Kidney capillary endothelial cell (primary cell): Measurements from ENCODE around the gene LPIN1.
"Not testable (repeated sequence)": the region's sequence is repeated elsewhere in the genome, so short reads cannot be mapped to it uniquely, and the experiment has no call there.

ENCODE experiments used
- DNase-seq: peaks from one replicate; pipeline ENCODE4 v3.0.0-alpha.2; 2018; ENCODE audit warnings: low spot score

The LPIN1 gene

GRCh38 chr2:11811036-11811654 is 64.7 kb downstream of the LPIN1 start:
- DNase-seq: no peak

- no peak for DNase-seq
Measured at GRCh38 chr2:11812466-11813248, 66.2 kb downstream of the LPIN1 start.

GRCh38 chr2:11813345-11813744 is 66.9 kb downstream of the LPIN1 start:
- not testable (repeated sequence) for DNase-seq

- DNase-seq: no peak
Measured at GRCh38 chr2:11813951-11814350, 67.5 kb downstream of the LPIN1 start.

DNA sequence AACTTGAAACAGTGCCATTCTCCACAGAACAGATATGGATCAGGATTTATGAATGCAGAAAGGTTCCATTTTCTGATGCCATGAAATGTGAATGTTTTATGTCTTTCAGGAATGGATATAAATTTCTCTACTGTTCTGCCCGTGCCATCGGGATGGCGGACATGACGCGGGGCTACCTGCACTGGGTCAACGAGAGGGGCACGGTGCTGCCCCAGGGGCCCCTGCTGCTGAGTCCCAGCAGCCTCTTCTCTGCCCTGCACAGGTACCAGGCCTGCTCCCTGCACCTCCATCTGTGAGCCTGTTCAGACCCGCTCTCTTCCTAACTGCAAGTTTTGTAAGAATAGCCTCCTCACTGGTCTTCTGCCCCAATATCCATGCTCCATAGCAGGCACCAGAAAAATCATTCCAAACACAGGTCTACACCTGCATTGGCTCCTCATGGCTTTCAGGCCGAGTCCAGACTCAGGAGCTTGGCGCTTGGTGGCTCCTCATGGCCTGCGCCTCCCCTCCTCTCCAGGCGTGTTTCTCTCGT is 68.6 kb downstream of the LPIN1 start:
- DNase-seq: no peak

DNA sequence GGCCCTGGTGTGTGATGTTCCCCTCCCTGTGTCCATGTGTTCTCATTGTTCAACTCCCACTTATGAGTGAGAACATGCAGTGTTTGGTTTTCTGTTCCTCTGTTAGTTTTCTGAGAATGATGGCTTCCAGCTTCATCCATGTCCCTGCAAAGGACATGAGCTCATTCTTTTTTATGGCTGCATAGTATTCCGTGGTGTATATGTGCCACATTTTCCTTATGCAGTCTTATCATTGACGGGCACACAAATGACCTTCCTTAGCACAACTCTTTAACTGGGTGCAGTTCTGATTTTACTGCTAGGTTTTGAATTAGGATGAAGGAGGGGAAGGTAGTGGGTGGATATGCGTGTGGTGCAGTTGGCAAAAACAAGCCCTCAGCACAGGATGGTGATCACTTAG is 70.5 kb downstream of the LPIN1 start:
- not testable (repeated sequence) for DNase-seq

DNA sequence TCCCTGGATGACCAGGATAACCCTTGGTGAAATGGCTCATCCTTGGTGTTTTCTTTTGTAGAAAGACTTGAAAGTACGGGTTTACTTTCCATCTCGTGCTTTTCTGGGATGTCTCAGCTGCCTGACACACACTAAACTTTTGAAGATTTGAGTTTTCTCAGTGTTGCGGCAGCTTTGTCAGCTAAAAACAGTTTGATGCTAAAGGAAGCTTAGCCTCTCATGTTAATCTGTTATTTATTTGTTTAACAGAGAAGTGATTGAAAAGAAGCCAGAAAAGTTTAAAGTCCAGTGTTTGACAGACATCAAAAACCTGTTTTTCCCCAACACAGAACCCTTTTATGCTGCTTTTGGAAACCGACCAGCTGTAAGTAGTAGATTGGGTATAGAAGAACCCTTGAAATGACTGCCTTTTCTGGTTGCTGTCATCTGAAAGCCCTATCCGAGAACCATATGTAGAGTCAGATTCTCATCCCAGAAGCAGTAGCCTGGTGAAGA is 72.8 kb downstream of the LPIN1 start:
- no peak for DNase-seq

GRCh38 chr2:11820650-11821049 is 74.2 kb downstream of the LPIN1 start:
- DNase-seq: no peak

GRCh38 chr2:11821705-11822104 is 75.3 kb downstream of the LPIN1 start:
- no peak for DNase-seq

- not testable (repeated sequence) for DNase-seq
Measured at GRCh38 chr2:11822359-11822745, 75.9 kb downstream of the LPIN1 start.

- no peak for DNase-seq
Measured at GRCh38 chr2:11822746-11823451, 76.5 kb downstream of the LPIN1 start.

DNA sequence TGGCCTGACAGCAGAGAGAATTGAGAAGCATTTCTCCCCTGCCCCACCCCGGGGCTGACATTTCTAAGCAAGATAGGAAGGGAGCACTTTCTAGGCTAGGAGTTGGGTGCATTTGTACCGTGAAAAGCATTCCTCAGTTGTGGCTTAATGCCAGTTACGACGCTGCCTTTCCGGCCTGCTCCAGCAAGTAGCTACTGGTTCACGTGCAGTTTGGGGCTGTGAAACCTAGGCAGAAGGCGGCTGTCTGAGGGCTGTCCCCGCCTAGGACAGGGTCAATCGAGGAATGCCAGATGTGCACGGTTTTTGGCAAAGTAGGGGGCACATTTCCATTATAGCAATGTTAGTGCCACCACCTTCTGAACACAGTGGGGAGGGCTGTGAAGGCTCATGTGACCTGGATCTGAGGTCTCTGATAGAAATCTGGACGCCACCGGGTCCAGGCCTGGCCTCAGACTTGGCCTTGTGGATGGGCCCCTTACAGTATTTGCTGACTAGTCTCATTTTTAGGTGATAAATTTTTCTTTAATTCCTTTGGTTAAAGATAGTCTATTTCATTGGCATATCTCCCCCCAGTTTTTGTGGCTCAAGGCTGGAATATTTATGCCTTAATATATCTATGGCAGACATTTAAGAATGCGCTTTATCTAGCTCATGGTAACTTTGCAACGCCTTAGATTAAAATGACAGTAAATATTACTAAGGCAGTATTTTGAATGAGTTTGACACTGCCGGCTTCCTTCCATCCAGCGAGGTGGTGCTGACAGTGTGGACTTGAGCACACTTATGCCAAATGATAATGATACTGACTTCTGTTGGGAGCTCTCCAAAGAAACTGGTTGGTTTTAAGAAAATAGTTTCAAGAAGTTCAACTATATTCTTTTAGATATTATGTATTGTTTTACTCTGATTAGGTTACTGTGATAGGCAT is 78.7 kb downstream of the LPIN1 start:
- DNase-seq: no peak

DNA sequence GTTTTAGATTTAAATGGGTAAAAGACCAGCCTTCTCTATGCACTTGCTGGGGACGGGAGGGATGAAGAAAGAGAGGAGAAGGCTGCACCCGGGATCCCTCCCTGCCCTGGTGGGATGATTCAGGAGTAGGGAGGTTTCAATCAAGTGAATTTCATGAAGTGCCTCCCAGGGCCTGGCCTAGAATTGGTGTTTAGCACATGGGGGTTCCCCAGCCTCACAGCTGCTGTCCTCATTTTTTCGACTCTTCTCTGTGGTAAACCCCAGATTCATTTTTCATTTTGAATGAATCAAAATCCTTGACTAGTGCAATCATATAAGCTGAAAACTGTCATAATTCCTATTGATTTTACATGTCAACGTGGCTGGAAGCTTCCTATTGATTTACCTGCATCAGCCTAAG is 81.1 kb downstream of the LPIN1 start:
- no peak for DNase-seq

- no peak for DNase-seq
Measured at GRCh38 chr2:11828933-11829323, 82.5 kb downstream of the LPIN1 start.

DNA sequence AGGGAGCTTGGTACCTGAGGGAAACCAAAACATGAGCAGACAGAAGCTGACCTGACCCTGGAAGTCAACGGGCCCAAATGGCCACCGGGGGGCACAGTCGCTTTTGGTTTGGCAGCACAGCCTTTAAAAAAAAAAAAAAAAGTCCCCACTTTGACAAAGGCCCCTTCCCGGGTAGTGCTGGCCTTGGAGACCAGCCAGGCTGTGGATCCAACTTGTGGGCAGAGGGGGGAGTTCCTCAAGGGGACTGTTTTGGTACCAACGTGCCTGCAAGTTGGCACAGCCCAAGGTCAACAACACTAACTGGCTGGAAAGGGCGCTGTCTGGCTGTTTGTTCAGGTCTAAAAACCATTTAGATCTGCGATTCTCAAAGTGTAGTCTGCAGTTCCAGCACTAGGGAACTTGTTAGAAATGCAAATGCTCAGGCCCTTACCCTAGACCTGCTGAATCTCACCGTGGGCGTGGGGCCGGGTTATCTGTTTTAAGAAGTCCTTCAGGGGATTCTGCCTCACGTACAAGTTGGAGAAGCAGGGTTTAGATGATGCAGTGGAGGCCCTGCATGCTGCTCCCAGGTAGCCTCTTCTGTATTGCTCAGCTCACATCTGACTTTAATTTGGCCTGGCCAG is 83.0 kb downstream of the LPIN1 start:
- DNase-seq: peak; percentile 30

DNA sequence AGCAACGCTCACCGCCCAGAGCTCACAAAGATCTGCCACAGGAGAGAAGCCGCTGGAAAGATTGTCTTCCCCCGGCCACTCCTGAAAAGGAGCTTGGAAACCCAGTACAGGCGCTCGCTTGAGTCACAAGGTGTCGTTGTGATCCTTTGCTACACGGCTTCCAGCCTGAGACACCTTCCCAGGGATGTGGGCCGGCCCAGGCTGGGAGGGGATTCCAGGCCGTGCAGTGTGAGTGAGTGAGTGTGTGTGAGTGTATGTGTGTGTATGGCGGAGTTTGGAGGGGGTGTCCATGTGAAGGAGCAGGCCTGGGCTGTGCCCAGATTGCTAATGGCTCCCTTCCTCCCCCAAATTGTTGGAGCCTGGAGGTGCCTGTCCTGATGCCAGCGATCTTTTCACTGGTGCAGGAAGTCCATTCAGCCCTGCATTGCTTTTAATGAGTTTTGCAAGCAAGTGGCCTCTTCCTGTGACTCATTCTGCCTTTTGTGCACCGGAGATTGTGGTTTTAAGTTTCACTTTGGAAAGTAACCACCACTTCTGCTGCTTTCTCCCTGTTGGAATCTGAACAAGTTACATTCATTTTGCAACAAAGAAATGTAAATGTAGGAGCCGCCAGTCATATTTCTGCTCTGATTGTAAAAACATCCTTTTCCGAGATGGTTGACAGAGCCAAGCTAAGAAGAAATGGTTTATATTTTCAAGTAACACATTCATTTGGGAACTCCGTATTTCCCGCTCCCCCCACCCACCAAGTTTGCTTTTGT is 83.7 kb downstream of the LPIN1 start:
- DNase-seq: peak; percentile 90

GRCh38 chr2:11830708-11831301 is 84.4 kb downstream of the LPIN1 start:
- no peak for DNase-seq

- no peak for DNase-seq
Measured at GRCh38 chr2:11831415-11831814, 85.0 kb downstream of the LPIN1 start.

DNA sequence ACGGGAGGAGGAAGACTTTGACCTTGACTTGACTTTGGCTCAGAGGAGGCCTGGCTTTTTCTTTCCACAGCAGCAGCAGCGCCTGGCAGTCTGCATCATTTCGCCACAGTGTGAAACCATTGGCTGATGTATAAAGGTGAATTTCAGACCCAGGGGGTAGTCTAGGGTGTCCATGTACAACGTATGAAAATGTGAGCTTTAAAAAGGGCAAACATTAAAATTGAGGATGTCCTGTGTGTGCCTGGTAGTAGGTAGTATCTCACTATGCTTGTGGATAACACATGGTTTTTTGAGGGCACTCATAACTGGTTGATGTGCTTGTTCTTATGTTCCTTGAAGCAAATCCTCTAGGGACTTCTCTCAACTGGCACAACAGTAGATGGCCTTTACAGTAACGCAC is 86.1 kb downstream of the LPIN1 start:
- DNase-seq: no peak

DNA sequence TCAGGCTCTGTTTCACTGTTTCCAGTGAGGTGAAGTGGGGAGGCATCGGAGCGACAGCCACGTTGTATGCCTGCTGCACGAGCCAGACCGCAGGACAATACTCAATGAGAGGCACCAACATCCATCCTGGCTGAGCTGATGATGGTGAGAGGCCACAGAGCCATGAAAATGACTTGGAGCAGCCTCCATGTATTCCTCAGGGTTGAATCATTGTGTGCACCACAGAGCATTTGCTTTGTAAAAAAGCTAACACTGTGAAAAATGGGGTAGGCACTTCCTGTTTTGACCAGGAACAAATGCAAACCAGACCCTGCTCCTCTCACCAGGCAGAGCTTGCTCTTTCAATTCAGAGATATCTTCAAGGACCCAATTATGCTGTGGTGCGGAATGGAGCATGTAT is 87.2 kb downstream of the LPIN1 start:
- no peak for DNase-seq
